Activated CD4-positive, alpha-beta T cell treated with anti-CD3 and anti-CD28 coated beads for 36 hours (primary cell): ENCODE results near the gene ISLR. TPM values are rescaled to one million over a fixed set of nuclear protein-coding genes. Genes with fewer than 3 reads are reported as not detected.

Experiments
- ATAC-seq: fragments of 200-7000 bp; cut with Tn5 transposase; one replicate; pipeline ENCODE4 v1.10.0; 2021; ENCODE audit warnings: mild to moderate bottlenecking, moderate library complexity
- CTCF ChIA-PET: fragments of 350-600 bp; sonication (Branson Sonifier 250); formaldehyde crosslinking; loops from one replicate; lab custom pipeline; 2021; ENCODE audit warnings: antibody characterized with exemption; lab: Charles Lee
- POLR2A ChIA-PET: fragments of 350-600 bp; sonication (Branson Sonifier 250); formaldehyde crosslinking; loops from one replicate; lab custom pipeline; 2021; ENCODE audit warnings: antibody characterized with exemption, inconsistent platforms; lab: Charles Lee
- DNase-seq: peaks from one replicate; pipeline ENCODE4 v3.0.0-alpha.2; 2020
- H3K27ac Mint-ChIP-seq: one replicate; pipeline ENCODE4 v1.8.0; 2021; ENCODE audit warnings: mixed read lengths
- H3K27me3 Mint-ChIP-seq: one replicate; pipeline ENCODE4 v1.8.0; 2021; ENCODE audit warnings: mixed read lengths
- H3K36me3 Mint-ChIP-seq: one replicate; pipeline ENCODE4 v1.8.0; 2021; ENCODE audit warnings: low read depth, mixed read lengths
- H3K4me1 Mint-ChIP-seq: one replicate; pipeline ENCODE4 v1.8.0; 2021; ENCODE audit warnings: mixed read lengths
- H3K4me3 Mint-ChIP-seq: one replicate; pipeline ENCODE4 v1.8.0; 2021; ENCODE audit warnings: mild to moderate bottlenecking, moderate library complexity, mixed read lengths
- H3K9me3 Mint-ChIP-seq: one replicate; pipeline ENCODE4 v1.8.0; 2021; ENCODE audit warnings: low read depth, mixed read lengths
- intact Hi-C, 2 experiments: fragments of 100-400 bp; cut with DNase I in 1 of 2; cut with micrococcal nuclease in 1 of 2; formaldehyde crosslinking; loops; one replicate each; pipeline versions ENCODE4 v1.14.2 to v1.15.1; 2022 to 2024; cut with DNase I, micrococcal nuclease
- total RNA-seq, 2 experiments: library from RNA; stranded (reverse); gene quantifications; one replicate each; pipeline ENCODE4 v1.2.3, GENCODE V29; 2021

Gene ISLR, protein sequence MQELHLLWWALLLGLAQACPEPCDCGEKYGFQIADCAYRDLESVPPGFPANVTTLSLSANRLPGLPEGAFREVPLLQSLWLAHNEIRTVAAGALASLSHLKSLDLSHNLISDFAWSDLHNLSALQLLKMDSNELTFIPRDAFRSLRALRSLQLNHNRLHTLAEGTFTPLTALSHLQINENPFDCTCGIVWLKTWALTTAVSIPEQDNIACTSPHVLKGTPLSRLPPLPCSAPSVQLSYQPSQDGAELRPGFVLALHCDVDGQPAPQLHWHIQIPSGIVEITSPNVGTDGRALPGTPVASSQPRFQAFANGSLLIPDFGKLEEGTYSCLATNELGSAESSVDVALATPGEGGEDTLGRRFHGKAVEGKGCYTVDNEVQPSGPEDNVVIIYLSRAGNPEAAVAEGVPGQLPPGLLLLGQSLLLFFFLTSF
- not detected for total RNA-seq

DNA sequence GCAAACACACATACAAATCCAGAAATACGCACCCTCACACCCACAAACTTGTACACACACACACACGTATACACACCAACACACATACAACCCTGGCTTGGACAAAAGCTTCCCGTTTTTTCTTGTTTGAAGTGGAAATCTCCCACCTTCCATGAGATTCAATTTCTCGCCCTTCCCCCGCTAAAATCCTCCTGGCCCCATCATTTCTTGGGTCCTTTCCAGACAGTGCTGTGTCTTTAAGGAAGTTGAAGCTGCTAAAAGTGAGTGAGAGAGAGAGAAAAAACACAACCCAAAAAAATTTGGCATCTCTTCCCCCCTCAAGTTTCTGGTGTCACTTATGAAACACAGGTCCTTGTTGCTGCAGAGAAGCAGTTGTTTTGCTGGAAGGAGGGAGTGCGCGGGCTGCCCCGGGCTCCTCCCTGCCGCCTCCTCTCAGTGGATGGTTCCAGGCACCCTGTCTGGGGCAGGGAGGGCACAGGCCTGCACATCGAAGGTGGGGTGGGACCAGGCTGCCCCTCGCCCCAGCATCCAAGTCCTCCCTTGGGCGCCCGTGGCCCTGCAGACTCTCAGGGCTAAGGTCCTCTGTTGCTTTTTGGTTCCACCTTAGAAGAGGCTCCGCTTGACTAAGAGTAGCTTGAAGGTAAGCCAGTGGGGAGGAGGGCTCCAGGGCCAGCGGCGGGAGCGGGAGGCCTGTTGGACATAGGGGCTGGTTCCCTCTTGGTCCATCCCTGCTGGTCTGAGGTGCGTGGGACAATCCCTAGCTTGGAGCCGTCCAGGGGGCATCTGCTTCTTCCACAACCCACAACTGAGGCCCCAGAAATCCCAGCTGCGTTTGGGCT is at the start of gene ISLR:
ISLR (plus strand) TSS at position 331 of the 839 bp plus-strand sequence. CDS start 1,149 bp downstream, outside the sequence.
- H3K27ac Mint-ChIP-seq, result no peak within 1 kb of the TSS

GRCh38 chr15:74124196-74124595 is 49.3 kb upstream of the ISLR start:
- no peak for DNase-seq
- ChIA-PET POLR2A (no interaction called here), CTCF (no interaction called here)
- H3K27me3 Mint-ChIP-seq, result peaks cover 41% of the 10 kb centered on the region
- H3K4me1 Mint-ChIP-seq, result peaks cover 10% of the 10 kb centered on the region
- H3K27ac Mint-ChIP-seq, result no peak overlapping the region
- no peaks in the 10 kb centered on the region for H3K36me3 Mint-ChIP-seq
- no peak overlapping the region for H3K4me3 Mint-ChIP-seq
- intact Hi-C loops, result no loop called here
- H3K9me3 Mint-ChIP-seq, result no peaks in the 10 kb centered on the region
- ATAC-seq, result no peak

More for the DNA sequence above, at the start of gene ISLR:
- ChIA-PET POLR2A (no interaction called here), CTCF (no interaction called here)
- no peaks in the 10 kb centered on the region for H3K27me3 Mint-ChIP-seq
- H3K4me1 Mint-ChIP-seq, result no peaks in the 10 kb centered on the region
- H3K36me3 Mint-ChIP-seq, result no peaks in the 10 kb centered on the region
- H3K9me3 Mint-ChIP-seq, result no peaks in the 10 kb centered on the region
- intact Hi-C loops, result no loop called here
- H3K4me3 Mint-ChIP-seq, result no peak within 1 kb of the TSS
- ATAC-seq (no peak), DNase-seq (no peak)

DNA sequence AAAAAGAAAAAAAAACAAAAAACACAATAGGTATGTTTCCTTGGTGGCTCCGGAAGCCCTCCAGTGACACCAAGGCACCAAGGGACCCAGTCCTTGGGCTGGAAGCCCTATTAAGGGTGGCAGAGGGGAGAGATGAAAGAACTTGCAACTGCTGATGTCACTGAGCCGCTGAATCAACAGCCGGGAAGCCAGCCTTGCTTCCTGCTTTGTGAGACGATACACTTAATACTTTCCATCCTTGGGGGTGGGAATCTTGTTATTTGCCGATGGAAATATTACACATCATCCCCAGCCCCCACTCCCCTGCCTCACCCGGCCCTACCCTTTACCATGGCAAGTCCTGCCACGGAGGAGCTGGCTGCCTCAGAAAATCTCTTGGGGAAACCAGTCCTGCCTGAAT is 48.8 kb upstream of the ISLR start:
- intact Hi-C loops, result loop anchor here in 1 of 2 experiments (5.0 kb wide), 1 partner anchor 152 kb away; no protein-coding TSS in a partner anchor
- peaks cover 47% of the 10 kb centered on the region for H3K27me3 Mint-ChIP-seq

DNA sequence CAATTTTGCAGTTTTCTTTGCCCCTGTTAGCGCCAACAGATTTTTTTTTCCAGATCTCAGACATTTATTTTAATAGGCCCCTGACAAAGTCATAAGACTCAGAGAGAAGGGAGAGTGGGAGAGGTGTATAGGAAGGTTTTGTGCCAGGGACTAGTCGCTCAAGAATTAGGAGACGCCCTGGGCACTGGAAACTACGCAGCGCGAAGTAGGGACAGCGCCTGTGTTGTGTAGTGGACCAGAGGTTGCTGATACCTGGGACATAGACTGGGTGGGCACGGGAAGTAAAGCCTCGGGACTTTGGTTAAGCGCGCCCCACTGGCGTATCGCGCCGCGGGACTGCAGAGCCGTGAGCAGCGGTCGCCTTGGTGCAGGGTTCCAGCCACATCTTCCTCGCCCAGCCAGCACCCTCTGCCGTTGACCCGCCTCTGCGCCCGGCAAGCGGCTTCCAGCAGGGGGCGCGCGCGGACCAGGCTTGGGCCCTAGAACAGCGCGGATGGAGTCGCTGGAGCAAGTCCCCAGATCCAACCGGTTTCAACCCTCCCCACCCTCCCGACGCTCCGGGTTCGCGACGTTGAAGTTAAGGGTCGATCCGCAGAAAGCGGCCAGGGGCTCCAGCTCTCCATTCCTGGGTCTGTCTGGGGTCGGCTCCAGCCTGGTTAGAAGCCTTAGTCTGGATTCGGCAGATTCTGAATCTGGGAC is 46.1 kb upstream of the ISLR start:
- Mint-ChIP-seq H3K4me1 (peaks cover 19% of the 10 kb centered on the region), H3K27me3 (peaks cover 60% of the 10 kb centered on the region), H3K36me3 (no peaks in the 10 kb centered on the region), H3K4me3 (peak overlapping the region; percentile 21), H3K9me3 (no peaks in the 10 kb centered on the region), H3K27ac (no peak overlapping the region)
- ChIA-PET POLR2A (no interaction called here), CTCF (interaction anchor here (0.5 to 2.2 kb wide), 5 partner anchors 76 to 195 kb away, joined by 3 to 13 read pairs (median 3); no protein-coding TSS in a partner anchor)
- peak; percentile 96 for ATAC-seq
- peak; percentile 94 for DNase-seq
- intact Hi-C loops, result loop anchor here (1.0 to 5.0 kb wide), 6 partner anchors 73 to 195 kb away; no protein-coding TSS in a partner anchor

More for the DNA sequence above, 48.8 kb upstream of the ISLR start:
- POLR2A ChIA-PET, result no interaction called here
- no peaks in the 10 kb centered on the region for H3K36me3 Mint-ChIP-seq
- no peak overlapping the region for H3K27ac Mint-ChIP-seq
- ATAC-seq (no peak), DNase-seq (no peak)
- CTCF ChIA-PET, result interaction anchor here (1.1 to 1.2 kb wide), 2 partner anchors 176 to 198 kb away, joined by 3 to 5 read pairs; no protein-coding TSS in a partner anchor
- peaks cover 15% of the 10 kb centered on the region for H3K4me1 Mint-ChIP-seq
- no peak overlapping the region for H3K4me3 Mint-ChIP-seq
- no peaks in the 10 kb centered on the region for H3K9me3 Mint-ChIP-seq

- DNase-seq (no peak), ATAC-seq (peak; percentile 16)
- ChIA-PET CTCF (interaction anchor here (0.5 to 2.2 kb wide), 11 partner anchors 27 to 1879 kb away, joined by 3 to 13 read pairs (median 4); no protein-coding TSS in a partner anchor), POLR2A (no interaction called here)
- intact Hi-C loops, result loop anchor here (1.0 to 5.0 kb wide), 6 partner anchors 74 to 194 kb away; no protein-coding TSS in a partner anchor
- Mint-ChIP-seq H3K9me3 (no peaks in the 10 kb centered on the region), H3K27ac (no peak overlapping the region), H3K36me3 (no peaks in the 10 kb centered on the region), H3K4me3 (peak overlapping the region; percentile 21), H3K27me3 (peaks cover 64% of the 10 kb centered on the region), H3K4me1 (peaks cover 19% of the 10 kb centered on the region)
Measured at GRCh38 chr15:74127954-74128784, 45.3 kb upstream of the ISLR start.

DNA sequence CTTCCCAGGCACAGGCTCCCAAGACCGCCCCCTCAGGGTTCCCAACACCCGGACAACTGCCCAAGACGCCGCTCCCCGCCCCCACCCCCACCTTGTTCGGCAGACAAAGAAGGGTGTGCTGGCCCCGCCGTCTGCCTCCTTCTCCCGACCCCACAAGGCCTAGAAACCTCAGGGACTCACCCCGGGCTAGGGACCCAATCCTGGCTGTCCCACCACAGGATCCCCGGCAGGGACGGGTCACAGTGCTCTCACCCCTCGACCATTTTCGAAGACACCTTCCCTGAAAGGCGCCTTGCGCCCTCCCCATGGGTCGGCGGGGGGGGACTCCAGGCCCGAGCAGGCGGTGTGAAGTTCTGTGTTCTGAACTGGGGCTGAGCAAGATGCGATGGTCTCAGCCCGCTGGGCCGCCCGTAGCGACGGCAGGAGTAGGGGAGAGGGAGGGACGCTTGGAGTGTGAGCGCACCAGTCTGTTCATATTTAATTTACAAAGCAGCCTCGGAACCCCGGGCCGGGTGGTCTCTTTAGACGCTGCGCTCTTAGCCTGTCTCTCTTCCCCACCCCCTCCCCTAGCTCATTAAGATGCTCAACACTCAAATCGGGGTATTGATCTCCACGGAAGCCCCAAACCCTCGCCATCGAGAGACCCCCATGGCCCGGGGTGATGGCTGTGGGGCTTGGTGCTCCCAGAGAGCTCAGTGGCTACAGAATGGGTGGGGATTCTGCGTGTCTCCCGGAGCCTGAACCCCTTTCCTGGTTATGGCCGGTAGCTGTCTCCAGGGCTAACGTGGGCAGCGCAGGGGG is 44.5 kb upstream of the ISLR start:
- Mint-ChIP-seq H3K27me3 (peaks cover 68% of the 10 kb centered on the region), H3K27ac (no peak overlapping the region), H3K36me3 (no peaks in the 10 kb centered on the region), H3K4me1 (peaks cover 19% of the 10 kb centered on the region), H3K9me3 (no peaks in the 10 kb centered on the region), H3K4me3 (no peak overlapping the region)
- intact Hi-C loops, result loop anchor here in 1 of 2 experiments (5.0 kb wide), 1 partner anchor 157 kb away; no protein-coding TSS in a partner anchor
- CTCF ChIA-PET, result interaction anchor here (0.5 to 2.2 kb wide), 14 partner anchors 13 to 1879 kb away, joined by 3 to 13 read pairs (median 4); no protein-coding TSS in a partner anchor
- DNase-seq, result no peak
- no peak for ATAC-seq
- POLR2A ChIA-PET, result no interaction called here

DNA sequence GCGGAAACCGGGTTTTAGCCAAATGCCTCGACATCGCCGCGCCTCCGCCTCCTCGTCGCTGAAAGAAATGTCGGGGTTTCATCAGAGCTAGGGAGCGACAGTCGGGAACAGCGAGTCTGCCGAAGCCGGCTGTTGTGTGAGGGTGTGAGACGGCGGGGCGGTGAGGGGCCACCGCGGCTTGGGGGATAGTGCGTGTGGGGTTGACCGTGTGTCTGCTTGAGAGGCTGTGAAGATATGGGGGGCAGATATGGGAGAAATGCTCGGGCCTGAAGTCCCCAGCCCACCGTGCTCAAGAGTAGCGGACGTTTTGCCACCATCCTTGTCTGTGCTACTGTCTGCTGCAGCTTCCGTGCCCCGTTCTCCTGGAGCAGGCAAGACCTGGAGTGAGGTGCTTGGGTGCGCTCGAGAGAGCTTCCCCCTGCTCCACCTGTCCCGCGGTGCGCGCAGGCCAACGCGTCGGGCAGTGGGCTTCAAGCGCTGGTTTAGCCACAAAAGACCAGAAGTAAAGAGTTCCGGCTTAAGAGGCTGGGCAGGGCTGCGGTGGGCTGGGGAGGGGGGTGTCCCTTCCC is 43.8 kb upstream of the ISLR start:
- Mint-ChIP-seq H3K27ac (no peak overlapping the region), H3K9me3 (no peaks in the 10 kb centered on the region), H3K36me3 (no peaks in the 10 kb centered on the region), H3K4me1 (peaks cover 23% of the 10 kb centered on the region), H3K4me3 (no peak overlapping the region), H3K27me3 (peaks cover 70% of the 10 kb centered on the region)
- ATAC-seq (no peak), DNase-seq (no peak)
- ChIA-PET POLR2A (no interaction called here), CTCF (interaction anchor here (0.5 to 2.2 kb wide), 8 partner anchors 12 to 192 kb away, joined by 3 to 13 read pairs (median 4); no protein-coding TSS in a partner anchor)
- intact Hi-C loops, result loop anchor here in 1 of 2 experiments (5.0 kb wide), 1 partner anchor 157 kb away; no protein-coding TSS in a partner anchor

GRCh38 chr15:74130155-74130848 is 43.2 kb upstream of the ISLR start, which contains the start of gene ISLR2:
ISLR2 (plus strand) TSS chr15:74130586; CDS start chr15:74132755, 2,169 bp downstream.
- ChIA-PET POLR2A (no interaction called here), CTCF (interaction anchor here (0.5 to 1.1 kb wide), 3 partner anchors 29 to 192 kb away, joined by 3 to 5 read pairs (median 5); no protein-coding TSS in a partner anchor)
- no peaks in the 10 kb centered on the region for H3K36me3 Mint-ChIP-seq
- H3K4me1 Mint-ChIP-seq, result peaks cover 28% of the 10 kb centered on the region
- H3K27ac Mint-ChIP-seq, result no peak within 1 kb of the TSS
- intact Hi-C loops, result no loop called here
- no peak for ATAC-seq
- H3K27me3 Mint-ChIP-seq, result peaks cover 73% of the 10 kb centered on the region
- H3K9me3 Mint-ChIP-seq, result no peaks in the 10 kb centered on the region
- no peak for DNase-seq
- H3K4me3 Mint-ChIP-seq, result no peak within 1 kb of the TSS
